ENCODE results near the gene ZNF407. TPM values are rescaled to one million over a fixed set of nuclear protein-coding genes. Genes with fewer than 3 reads are reported as not detected.

The ZNF407 gene
- total and polyA plus RNA-seq, 2 donors from 2014 or later, result 2.5 to 17.8 TPM

GRCh38 chr18:75057169-75057960 is 459.7 kb downstream of the ZNF407 start:
- no peak for FAIRE-seq
- Histone ChIP-seq H3K4me3 (ENCODE audit: low read length in 3 of 3) (no peak overlapping the region), H3K4me1 (ENCODE audit: control insufficient read depth in 2 of 3, insufficient read depth in 2 of 3, low read depth in 1 of 3, low read length in 3 of 3) (no peaks in the 10 kb centered on the region), H3K9me3 (ENCODE audit: control insufficient read depth in 2 of 3, insufficient read depth in 1 of 3, low read length in 3 of 3) (no peaks in the 10 kb centered on the region), H3K36me3 (ENCODE audit: control insufficient read depth in 2 of 3, insufficient read depth in 3 of 3, low read length in 3 of 3) (no peaks in the 10 kb centered on the region), H3K9ac (ENCODE audit: low read length in 3 of 3) (no peak overlapping the region), H3K27ac (ENCODE audit: low read depth in 2 of 2, low read length in 2 of 2) (no peak overlapping the region), H3K27me3 (ENCODE audit: control insufficient read depth, insufficient read depth, low read length) (no peaks in the 10 kb centered on the region)
- TF ChIP-seq CTCF (IDR thresholded peaks at IDR 0.05; ENCODE audit: borderline replicate concordance, extremely low read depth, insufficient read depth), result no peak
- DNase-seq, result no peak
- intact Hi-C loops (cut with DNase I), result no loop called here

DNA sequence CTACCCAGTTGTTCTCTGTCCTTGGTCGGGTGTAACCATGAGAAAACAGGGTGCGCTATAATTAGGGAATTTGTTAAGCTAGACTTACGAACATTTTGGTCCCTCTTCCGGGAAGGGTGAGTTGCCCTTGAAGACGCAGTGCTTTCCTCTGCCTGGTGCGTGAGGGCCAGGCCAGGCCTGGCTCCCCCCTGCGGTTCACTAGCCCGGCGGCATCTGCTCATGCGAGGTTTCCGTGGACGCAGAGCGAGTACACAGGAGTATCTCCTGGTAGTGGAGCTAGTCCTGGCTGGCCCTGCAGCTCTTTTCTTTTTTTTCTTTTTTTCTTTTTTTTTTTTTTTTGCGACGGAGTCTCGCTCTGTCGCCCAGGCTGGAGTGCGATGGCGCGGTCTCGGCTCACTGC is 462.5 kb downstream of the ZNF407 start:
- H3K4me1 ChIP-seq (ENCODE audit: control insufficient read depth in 2 of 3, insufficient read depth in 2 of 3, low read depth in 1 of 3, low read length in 3 of 3), result no peaks in the 10 kb centered on the region
- no peak for FAIRE-seq
- no peaks in the 10 kb centered on the region for H3K36me3 ChIP-seq (ENCODE audit: control insufficient read depth in 2 of 3, insufficient read depth in 3 of 3, low read length in 3 of 3)
- no peak overlapping the region for H3K27ac ChIP-seq (ENCODE audit: low read depth in 2 of 2, low read length in 2 of 2)
- H3K27me3 ChIP-seq (ENCODE audit: control insufficient read depth, insufficient read depth, low read length), result no peaks in the 10 kb centered on the region
- H3K4me3 ChIP-seq (ENCODE audit: low read length in 3 of 3), result no peak overlapping the region
- no peak overlapping the region for H3K9ac ChIP-seq (ENCODE audit: low read length in 3 of 3)
- DNase-seq, result no peak
- TF ChIP-seq CTCF (IDR thresholded peaks at IDR 0.05; ENCODE audit: borderline replicate concordance, extremely low read depth, insufficient read depth), result no peak
- H3K9me3 ChIP-seq (ENCODE audit: control insufficient read depth in 2 of 3, insufficient read depth in 1 of 3, low read length in 3 of 3), result no peaks in the 10 kb centered on the region
- intact Hi-C loops (cut with DNase I), result no loop called here

DNA sequence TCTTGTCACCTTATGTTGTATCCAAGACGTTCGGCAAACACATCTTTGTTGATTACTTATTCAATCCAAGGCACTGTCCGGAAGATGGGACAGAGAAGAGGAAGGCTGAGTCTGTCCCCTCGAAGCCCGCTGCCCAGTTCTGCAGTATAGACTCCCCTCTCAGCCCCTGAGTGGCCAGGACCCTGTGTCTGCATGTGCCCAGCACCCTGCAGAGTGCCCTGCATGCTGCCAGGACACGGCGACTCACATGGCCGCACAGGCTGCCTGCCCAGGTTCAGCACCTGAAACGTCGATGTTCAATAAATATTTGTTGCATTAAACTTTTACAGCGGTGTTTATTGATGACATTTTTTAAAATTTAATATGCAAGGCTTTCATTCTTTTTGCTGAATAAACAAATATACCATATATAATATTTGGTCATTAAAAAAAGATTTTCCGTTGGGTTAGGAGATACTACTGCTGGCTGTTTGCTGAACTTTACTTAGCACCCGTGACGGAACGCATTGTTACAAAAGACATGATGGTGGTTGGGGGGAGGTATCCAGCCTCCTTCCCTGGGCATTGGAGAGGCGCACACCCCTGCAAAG is 464.7 kb downstream of the ZNF407 start:
- intact Hi-C loops (cut with DNase I), result no loop called here
- H3K4me3 ChIP-seq (ENCODE audit: low read length in 3 of 3), result no peak overlapping the region
- FAIRE-seq (no peak), DNase-seq (no peak)
- no peaks in the 10 kb centered on the region for H3K27me3 ChIP-seq (ENCODE audit: control insufficient read depth, insufficient read depth, low read length)
- H3K27ac ChIP-seq (ENCODE audit: low read depth in 2 of 2, low read length in 2 of 2), result no peak overlapping the region
- H3K9ac ChIP-seq (ENCODE audit: low read length in 3 of 3), result no peak overlapping the region
- no peaks in the 10 kb centered on the region for H3K36me3 ChIP-seq (ENCODE audit: control insufficient read depth in 2 of 3, insufficient read depth in 3 of 3, low read length in 3 of 3)
- H3K9me3 ChIP-seq (ENCODE audit: control insufficient read depth in 2 of 3, insufficient read depth in 1 of 3, low read length in 3 of 3), result no peaks in the 10 kb centered on the region
- no peak for TF ChIP-seq CTCF (IDR thresholded peaks at IDR 0.05; ENCODE audit: borderline replicate concordance, extremely low read depth, insufficient read depth)
- no peaks in the 10 kb centered on the region for H3K4me1 ChIP-seq (ENCODE audit: control insufficient read depth in 2 of 3, insufficient read depth in 2 of 3, low read depth in 1 of 3, low read length in 3 of 3)
